GM21526 (cell line): ENCODE measurements around the gene BIRC6.
"Not testable (repeated sequence)": the region's sequence is repeated elsewhere in the genome, so short reads cannot be mapped to it uniquely, and the experiment has no call there.

ENCODE experiments used
- ATAC-seq: cut with Tn5 transposase; IDR thresholded peaks from one replicate; pipeline ENCODE4 v1.9.1; 2021; ENCODE audit warnings: moderate library complexity; ENCODE audit not compliant: unreplicated experiment, low FRiP score

The BIRC6 gene

DNA sequence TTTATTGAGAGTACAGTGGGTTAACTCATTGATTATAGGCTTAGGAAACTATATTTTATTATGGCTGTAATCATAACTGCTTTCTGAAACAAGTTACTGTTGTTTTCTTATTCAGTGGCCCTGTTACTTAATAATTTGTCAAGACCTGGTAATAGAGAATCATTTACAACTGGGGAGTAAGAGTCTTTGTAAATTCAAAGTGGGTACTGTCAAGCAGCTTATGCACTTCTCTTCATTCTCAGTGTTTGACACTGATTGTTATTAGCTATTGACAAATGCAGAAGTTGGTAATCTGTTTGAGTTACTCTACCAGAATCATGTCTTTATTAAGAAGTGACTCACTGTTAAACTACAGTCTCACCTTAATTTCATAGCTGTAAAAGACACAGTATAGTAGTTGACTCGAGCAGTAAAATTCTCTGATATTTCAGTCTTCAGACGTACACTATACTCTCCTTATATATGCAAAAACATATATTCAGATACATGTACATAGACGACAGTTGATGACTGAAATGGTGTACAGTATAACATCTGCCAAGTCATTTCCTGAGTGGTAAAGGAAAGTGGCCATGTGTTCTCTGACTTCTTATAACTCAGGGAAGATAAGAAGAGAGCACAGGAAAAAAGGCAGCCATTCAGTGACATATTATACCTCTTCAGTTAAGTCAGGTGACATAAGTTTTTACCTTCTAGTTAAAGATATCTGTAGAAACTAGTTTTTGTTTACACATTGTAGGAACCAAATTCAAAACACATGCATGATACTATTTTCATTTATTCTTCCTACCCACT is 235.0 kb downstream of the BIRC6 start:
- no peak for ATAC-seq

DNA sequence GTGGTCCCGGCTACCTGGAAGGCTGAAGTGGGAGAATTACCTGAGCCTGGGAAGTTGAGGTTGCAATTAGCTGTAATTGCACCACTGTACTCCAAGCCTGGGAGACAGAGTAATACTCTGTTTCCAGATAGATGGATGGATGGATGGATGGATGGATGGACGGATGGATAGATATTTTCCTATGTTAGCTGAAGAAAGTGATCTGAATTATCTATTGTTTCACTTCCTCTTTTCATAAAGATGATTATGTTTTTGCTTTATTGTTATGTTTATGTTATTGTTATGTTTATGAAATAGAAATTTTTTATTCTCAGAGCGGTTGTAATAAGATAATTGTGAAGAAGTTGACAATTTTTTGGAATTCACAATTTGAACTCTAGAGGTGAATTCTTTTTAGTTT is 237.8 kb downstream of the BIRC6 start:
- no peak for ATAC-seq

GRCh38 chr2:32611366-32611765 is 254.5 kb downstream of the BIRC6 start:
- ATAC-seq, result no peak

DNA sequence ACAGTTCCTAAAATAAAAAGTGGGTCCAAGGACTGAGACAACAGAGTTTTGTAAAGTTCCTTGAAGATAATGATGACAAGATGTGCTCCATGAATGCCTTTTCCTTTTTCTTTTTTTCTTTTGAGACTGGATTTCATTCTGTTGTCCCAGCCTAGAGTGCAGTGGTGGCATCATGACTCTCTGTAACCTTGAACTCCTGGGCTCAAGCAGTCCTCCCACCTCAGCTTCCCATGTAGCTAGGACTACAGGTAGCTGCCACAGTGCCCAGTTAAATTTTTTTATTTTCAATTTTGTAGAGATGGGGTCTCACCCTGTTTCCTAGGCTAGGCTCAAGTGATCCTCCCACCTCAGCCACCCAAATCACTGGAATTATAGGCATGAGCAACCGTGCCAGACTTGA is 254.9 kb downstream of the BIRC6 start:
- ATAC-seq, result no peak

DNA sequence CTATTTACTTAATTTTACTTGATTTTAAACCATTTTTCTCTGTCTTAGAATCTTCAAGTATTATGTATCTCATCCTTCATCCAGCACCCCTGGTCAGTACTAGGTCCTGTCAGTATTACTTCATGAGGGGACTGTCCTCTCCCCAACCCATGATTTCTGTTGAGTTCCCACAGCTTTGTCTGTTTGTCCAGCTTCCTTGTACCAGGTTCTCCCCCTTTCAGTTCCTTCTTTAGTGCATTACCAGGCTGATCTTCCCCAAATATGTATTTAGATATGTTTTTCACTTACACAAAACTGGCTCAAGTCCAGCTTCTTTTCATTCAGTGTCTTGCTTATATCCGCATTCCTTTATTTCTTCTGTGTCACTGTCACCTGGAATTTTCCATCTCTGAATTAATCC is 257.3 kb downstream of the BIRC6 start:
- ATAC-seq, result no peak

DNA sequence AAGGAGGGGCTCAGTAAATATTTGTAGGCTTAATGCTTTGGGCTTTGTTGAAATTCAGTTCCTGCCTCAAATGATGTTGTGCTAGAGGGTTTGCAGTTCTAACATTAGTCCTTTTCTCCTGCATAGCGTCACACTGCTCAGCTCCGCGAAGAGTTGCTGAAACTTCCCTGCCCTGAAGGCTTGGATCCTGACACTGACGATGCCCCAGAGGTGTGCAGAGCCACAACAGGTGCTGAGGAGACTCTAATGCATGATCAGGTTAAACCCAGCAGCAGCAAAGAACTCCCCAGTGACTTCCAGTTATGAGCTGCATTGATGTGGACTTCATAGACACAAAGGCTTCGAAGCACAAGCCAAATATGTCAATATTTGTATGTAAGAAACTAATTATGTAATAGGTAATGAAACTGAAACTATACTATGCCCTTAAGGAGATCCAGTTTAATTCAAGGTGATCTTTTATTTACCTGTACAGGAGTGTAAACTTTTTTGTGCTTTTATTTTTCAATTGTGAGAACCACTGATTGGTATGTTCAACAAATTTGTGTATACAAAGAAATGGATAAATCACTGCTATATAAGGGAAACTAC is 260.9 kb downstream of the BIRC6 start:
- ATAC-seq, result no peak

- ATAC-seq, result no peak
Observed at GRCh38 chr2:32622570-32623310, 265.9 kb downstream of the BIRC6 start.

DNA sequence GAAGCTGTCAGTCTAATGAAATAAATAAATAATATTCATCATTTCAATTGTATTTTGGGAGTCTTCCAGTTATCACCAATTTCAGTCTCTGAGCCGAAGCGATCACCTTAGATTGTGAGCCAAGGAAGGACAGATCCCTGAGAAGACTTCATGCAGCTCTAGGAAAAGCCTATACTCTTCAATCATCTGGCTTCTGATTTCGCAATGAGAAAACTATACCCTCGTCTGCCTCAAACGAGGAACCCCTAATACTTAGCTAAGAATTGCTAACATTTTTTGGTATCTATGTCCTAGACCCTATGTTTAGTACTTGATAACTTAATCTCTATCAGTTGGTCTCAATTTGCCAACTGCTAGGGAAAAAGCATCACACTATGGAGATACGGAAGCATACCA is 266.5 kb downstream of the BIRC6 start:
- ATAC-seq, result no peak

- no peak for ATAC-seq
Observed at GRCh38 chr2:32624812-32625211, 268.0 kb downstream of the BIRC6 start.

- no peak for ATAC-seq
Observed at GRCh38 chr2:32626639-32627221, 269.9 kb downstream of the BIRC6 start.

GRCh38 chr2:32627441-32627813 is 270.6 kb downstream of the BIRC6 start:
- ATAC-seq, result peak; percentile 35

DNA sequence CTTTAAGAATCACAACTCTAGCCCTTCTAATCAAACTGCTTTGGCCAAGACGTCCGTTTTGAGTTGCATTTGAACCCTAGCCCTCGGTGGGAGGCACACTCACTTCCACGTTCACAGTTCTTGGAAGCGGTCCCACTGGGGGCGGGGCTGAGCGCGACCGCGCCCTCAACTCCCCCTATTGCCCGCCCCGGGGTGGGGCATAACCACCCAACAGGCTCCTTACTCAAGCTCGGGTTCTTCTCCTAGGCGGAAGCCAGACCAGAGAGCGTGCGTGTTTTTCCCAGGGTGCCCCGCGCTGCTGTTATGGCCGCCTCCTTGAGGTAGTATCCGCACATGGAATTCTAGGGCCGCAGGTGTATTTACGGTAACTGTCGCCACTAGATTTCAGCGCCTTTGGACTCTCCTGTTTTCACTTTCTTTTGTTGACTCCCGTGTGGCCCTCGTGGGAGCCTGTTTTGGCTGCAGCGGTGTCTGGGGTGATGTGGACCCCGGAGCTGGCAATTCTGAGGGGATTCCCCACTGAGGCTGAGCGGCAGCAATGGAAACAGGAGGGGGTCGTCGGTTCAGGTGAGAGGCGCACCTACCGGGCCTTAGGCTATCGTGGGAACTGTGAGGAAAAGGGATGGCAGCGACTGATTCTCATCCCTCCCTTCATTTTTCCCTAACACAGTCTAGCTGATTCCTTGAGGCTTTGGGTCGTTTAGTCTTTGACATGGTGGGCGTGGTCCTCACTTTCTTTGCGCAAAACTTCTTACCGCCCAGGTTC is 271.2 kb downstream of the BIRC6 start, which contains the start of gene TTC27:
Gene TTC27 (plus strand): TSS at position 237 of the 766 bp plus-strand sequence. CDS start 243 bp downstream, at position 480.
- peak; percentile 99 for ATAC-seq

DNA sequence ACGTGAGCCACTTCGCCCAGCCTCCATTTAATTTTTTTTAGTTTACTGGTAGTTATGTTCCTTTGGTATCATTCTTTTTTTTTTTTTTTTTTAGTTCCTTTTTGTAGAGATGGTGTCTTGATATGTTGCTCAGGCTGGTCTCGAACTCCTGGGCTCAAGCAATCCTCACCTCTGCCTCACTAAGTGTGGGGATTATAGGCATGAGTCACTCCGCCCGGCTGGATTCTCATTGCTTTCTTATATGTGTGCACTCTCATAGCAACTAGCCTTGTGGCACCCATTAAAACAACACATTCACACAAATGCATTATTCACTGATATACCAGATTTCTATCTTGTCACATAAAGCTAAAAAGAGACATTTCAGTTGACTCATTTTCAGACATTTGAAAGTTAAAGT is 275.3 kb downstream of the BIRC6 start:
- no peak for ATAC-seq

GRCh38 chr2:32633040-32633439 is 276.2 kb downstream of the BIRC6 start:
- ATAC-seq, result no peak

GRCh38 chr2:32638548-32638947 is 281.7 kb downstream of the BIRC6 start:
- ATAC-seq, result not testable (repeated sequence)

- ATAC-seq, result no peak
Observed at GRCh38 chr2:32641180-32641579, 284.4 kb downstream of the BIRC6 start.

DNA sequence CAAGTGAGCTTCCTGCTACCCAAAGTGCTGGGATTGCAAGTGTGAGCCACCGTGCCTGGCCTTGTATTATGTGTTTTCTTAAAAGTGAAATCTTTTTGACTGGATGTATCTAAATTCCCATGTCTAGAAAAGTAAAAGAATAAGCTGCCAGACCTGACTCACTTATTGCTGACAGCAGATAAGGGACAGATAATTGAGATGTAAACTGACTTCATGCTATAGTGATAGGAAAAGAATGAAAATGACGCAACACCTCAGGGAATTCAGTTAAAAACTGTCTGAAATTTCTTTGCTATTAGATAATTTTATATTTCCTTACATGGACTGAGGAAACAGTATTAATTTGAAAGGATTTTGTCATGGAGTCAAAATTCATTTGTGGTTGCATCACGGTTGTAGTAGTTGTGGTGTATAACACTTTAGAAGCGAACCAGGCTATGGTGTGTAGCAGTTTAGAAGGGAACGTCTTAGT is 290.4 kb downstream of the BIRC6 start:
- ATAC-seq, result no peak

GRCh38 chr2:32652555-32653209 is 295.9 kb downstream of the BIRC6 start:
- no peak for ATAC-seq

DNA sequence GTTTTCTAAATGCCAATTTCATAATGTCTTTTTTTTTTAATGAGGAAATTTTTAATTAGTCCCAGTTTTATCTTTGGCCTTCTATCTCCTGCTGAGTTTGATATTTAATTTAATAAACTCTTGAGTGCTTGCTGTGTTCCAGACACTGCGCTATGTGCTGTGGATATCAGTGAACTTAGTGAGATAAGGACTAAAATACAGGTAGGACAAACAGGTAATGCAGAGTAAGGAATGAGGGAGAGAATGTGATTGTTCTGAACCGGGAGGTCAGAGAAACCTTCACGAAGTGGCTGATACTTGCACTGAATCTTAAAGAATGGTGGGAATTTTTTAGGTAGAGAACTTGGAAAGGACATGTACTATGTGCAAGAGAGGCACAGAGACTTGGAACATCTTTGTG is 299.2 kb downstream of the BIRC6 start:
- ATAC-seq, result no peak

GRCh38 chr2:32663864-32664263 is 307.0 kb downstream of the BIRC6 start:
- no peak for ATAC-seq
